ENCODE measurements around the gene PHLDA2. TPM values are rescaled to one million over a fixed set of nuclear protein-coding genes. Genes with fewer than 3 reads are reported as not detected.

Gene PHLDA2
- total RNA-seq, 1 experiment from 2014 or later: 111 TPM

DNA sequence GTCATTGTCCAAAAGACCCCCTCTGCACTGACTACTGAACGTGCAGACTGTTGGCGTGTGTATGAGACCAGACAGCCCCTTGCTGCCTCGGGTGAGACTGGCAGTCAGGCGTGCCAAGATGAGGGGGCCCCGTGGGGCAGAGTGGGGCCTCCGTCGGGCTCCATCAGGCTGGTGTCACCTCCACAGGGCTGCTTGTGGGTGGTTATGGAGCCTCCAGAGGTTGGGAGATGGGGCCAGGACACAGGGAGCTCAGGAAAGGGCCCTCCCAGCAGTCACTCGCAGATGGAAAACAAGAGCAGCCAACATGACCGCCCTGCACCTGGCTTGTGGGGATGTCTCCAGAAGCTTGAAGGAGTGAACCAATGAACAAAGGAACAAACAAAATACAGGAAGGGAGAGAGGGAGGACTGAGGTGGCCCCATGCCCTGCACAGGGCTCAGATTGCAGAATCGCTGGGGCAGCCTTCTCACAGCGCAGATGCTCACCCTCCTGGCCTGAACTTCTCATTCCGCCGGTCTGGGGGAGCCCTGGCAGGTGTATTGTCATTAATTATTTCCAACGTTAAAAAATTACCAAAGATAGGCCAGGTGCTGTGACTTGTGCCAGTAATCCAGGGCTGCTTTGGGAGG lies 5.5 kb upstream of the PHLDA2 start:
- CTCF ChIA-PET: interaction anchor here (2.2 kb wide), 1 partner anchor 42 kb away, joined by 8 read pairs; no protein-coding TSS in a partner anchor
- BruUV-seq (replicated peaks): no TSS peak
- DNase-seq: no peak
- H3K27me3 Mint-ChIP-seq (ENCODE audit: unreplicated experiment): no peaks in the 10 kb centered on the region
- H3K27ac Mint-ChIP-seq (ENCODE audit: unreplicated experiment): no peak overlapping the region
- H3K36me3 Mint-ChIP-seq (ENCODE audit: insufficient read depth, unreplicated experiment): peaks cover 50% of the 10 kb centered on the region
- intact Hi-C loops (cut with micrococcal nuclease; ENCODE audit: unreplicated experiment): no loop called here
- TF ChIP-seq, protein P1, sequence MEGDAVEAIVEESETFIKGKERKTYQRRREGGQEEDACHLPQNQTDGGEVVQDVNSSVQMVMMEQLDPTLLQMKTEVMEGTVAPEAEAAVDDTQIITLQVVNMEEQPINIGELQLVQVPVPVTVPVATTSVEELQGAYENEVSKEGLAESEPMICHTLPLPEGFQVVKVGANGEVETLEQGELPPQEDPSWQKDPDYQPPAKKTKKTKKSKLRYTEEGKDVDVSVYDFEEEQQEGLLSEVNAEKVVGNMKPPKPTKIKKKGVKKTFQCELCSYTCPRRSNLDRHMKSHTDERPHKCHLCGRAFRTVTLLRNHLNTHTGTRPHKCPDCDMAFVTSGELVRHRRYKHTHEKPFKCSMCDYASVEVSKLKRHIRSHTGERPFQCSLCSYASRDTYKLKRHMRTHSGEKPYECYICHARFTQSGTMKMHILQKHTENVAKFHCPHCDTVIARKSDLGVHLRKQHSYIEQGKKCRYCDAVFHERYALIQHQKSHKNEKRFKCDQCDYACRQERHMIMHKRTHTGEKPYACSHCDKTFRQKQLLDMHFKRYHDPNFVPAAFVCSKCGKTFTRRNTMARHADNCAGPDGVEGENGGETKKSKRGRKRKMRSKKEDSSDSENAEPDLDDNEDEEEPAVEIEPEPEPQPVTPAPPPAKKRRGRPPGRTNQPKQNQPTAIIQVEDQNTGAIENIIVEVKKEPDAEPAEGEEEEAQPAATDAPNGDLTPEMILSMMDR (IDR thresholded peaks at IDR 0.05; ENCODE audit: unreplicated experiment): no peak
- no peak overlapping the region for H3K4me3 Mint-ChIP-seq (ENCODE audit: low read depth, unreplicated experiment)
- H3K9me3 Mint-ChIP-seq (ENCODE audit: low read depth, unreplicated experiment): peaks cover 12% of the 10 kb centered on the region
- H3K4me1 Mint-ChIP-seq (ENCODE audit: low read depth, unreplicated experiment): peaks cover 18% of the 10 kb centered on the region

DNA sequence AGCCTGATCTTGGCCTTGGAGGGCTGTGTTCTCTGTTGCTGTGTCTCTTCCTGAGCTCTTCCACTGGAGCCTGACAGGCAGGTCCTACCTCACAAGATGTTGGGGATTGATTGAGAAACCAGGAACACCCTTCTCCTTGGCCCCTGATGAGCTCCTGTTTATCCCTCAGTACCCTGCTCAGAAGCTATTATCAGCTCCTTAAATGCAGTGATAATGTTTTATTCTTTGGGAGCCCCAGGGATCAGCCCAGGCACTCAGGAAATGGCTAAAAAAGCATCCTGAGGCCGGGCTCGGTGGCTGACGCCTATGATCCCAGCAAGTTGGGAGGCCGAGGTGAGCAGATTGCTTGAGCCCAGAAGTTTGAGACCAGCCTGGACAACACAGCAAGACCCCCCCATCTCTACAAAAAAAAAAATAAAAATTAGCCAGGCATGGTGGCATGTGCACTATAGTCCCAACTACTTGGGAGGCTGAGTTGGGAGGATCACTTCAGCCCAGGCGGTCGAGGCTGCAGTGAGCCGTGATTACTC lies 4.9 kb upstream of the PHLDA2 start:
- Mint-ChIP-seq H3K27ac (ENCODE audit: unreplicated experiment) (peak overlapping the region; percentile 73), H3K4me3 (ENCODE audit: low read depth, unreplicated experiment) (peak overlapping the region; percentile 12), H3K27me3 (ENCODE audit: unreplicated experiment) (no peaks in the 10 kb centered on the region), H3K9me3 (ENCODE audit: low read depth, unreplicated experiment) (peaks cover 12% of the 10 kb centered on the region), H3K36me3 (ENCODE audit: insufficient read depth, unreplicated experiment) (peaks cover 50% of the 10 kb centered on the region), H3K4me1 (ENCODE audit: low read depth, unreplicated experiment) (peaks cover 15% of the 10 kb centered on the region)
- intact Hi-C loops (cut with micrococcal nuclease; ENCODE audit: unreplicated experiment): no loop called here
- TF ChIP-seq, protein P1 (IDR thresholded peaks at IDR 0.05; ENCODE audit: unreplicated experiment): no peak
- no peak for DNase-seq
- CTCF ChIA-PET: interaction anchor here (1.0 to 2.2 kb wide), 4 partner anchors 12 to 401 kb away, joined by 3 to 8 read pairs (median 5); no protein-coding TSS in a partner anchor
- BruUV-seq (replicated peaks): no TSS peak

DNA sequence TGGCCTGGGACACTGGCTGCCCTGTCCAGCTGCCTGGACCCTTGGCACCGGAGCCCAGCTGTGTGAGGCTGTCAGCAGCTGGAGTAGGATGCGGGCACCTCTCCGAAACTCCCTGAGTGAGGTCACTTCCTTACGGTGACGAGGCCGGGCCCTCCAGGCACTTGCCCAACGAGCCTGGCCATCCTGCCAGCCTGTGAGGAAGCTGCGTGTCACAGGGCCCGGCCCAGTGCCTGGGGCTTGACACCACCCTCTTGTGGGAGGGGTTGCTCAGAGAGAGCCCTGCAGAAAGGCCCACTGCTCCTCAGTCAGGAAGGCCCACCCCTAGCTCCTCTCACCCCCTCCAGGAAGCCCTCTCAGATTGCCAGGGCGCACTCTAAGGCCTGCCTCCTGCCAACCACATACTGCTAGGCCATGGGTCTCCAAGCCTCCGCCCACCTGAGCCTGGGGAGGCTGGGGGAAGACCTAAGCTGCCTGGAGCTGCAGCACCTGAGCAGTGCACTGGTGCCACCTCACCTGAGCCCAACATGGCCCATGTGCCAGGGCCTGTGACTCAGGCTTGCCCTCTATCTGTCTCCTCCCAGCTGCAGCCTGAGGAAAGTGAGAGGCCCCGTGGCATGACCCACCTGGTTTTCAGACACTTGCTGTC lies 4.3 kb upstream of the PHLDA2 start:
- no peaks in the 10 kb centered on the region for H3K27me3 Mint-ChIP-seq (ENCODE audit: unreplicated experiment)
- peak overlapping the region; percentile 73 for H3K27ac Mint-ChIP-seq (ENCODE audit: unreplicated experiment)
- TF ChIP-seq, protein P1 (IDR thresholded peaks at IDR 0.05; ENCODE audit: unreplicated experiment): no peak
- DNase-seq: peak; percentile 92
- H3K4me3 Mint-ChIP-seq (ENCODE audit: low read depth, unreplicated experiment): peak overlapping the region; percentile 12
- peaks cover 15% of the 10 kb centered on the region for H3K4me1 Mint-ChIP-seq (ENCODE audit: low read depth, unreplicated experiment)
- CTCF ChIA-PET: interaction anchor here (1.0 to 2.2 kb wide), 4 partner anchors 13 to 400 kb away, joined by 3 to 8 read pairs (median 5); no protein-coding TSS in a partner anchor
- intact Hi-C loops (cut with micrococcal nuclease; ENCODE audit: unreplicated experiment): no loop called here
- no TSS peak for BruUV-seq (replicated peaks)
- H3K9me3 Mint-ChIP-seq (ENCODE audit: low read depth, unreplicated experiment): peaks cover 9% of the 10 kb centered on the region
- H3K36me3 Mint-ChIP-seq (ENCODE audit: insufficient read depth, unreplicated experiment): peaks cover 50% of the 10 kb centered on the region

DNA sequence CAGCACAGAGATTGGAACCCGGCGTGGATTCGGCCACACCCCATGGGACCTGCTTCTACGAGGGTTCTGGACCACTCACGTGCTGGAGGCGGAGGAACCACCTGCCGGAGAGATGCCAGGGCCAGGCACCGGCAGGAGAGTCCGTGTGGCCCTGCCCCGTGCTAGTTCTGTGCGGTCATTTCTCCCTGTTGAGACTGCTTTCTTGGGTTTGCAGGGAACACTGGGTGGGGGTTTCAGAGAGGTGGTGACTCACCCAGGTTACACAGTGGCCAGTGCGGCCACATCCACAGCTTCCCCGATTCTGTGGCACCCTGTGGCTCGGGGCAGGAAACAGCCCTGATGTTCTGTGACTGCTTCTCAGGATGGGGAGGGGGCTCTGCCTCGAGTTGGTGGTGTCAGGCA lies 3.6 kb upstream of the PHLDA2 start:
- peaks cover 51% of the 10 kb centered on the region for H3K36me3 Mint-ChIP-seq (ENCODE audit: insufficient read depth, unreplicated experiment)
- peak overlapping the region; percentile 12 for H3K4me3 Mint-ChIP-seq (ENCODE audit: low read depth, unreplicated experiment)
- H3K9me3 Mint-ChIP-seq (ENCODE audit: low read depth, unreplicated experiment): peaks cover 3% of the 10 kb centered on the region
- TF ChIP-seq, protein P1 (IDR thresholded peaks at IDR 0.05; ENCODE audit: unreplicated experiment): no peak
- DNase-seq: peak; percentile 60
- H3K27ac Mint-ChIP-seq (ENCODE audit: unreplicated experiment): peak overlapping the region; percentile 73
- intact Hi-C loops (cut with micrococcal nuclease; ENCODE audit: unreplicated experiment): no loop called here
- no peaks in the 10 kb centered on the region for H3K27me3 Mint-ChIP-seq (ENCODE audit: unreplicated experiment)
- CTCF ChIA-PET: interaction anchor here (1.1 to 2.2 kb wide), 3 partner anchors 29 to 399 kb away, joined by 4 to 8 read pairs (median 6); no protein-coding TSS in a partner anchor
- no TSS peak for BruUV-seq (replicated peaks)
- peaks cover 16% of the 10 kb centered on the region for H3K4me1 Mint-ChIP-seq (ENCODE audit: low read depth, unreplicated experiment)
